Sigmoid colon (tissue), 3 donors: ENCODE data around the gene ATF6B.

Source experiments
- CTCF ChIP-seq, 4 experiments: fragments of 450-650 bp in 3 of 4; fragments of 200-600 bp in 1 of 4; IDR thresholded peaks; one replicate each; pipeline ENCODE4 v1.5.1; 2016 to 2019; ENCODE audit warnings: antibody characterized with exemption in 4 of 4, mild to moderate bottlenecking in 3 of 4, moderate library complexity in 2 of 4
- POLR2A ChIP-seq, 2 donors: fragments of 450-650 bp; IDR thresholded peaks; one replicate each; pipeline ENCODE4 v1.6.1; 2016; ENCODE audit warnings: antibody characterized with exemption in 2 of 2, mild to moderate bottlenecking in 2 of 2, moderate library complexity in 2 of 2

- TF ChIP-seq POLR2A (IDR thresholded peaks at IDR 0.05), result no peak
- no peak for TF ChIP-seq CTCF (IDR thresholded peaks at IDR 0.05)
Observed at GRCh38 chr6:32083812-32084768, 44.0 kb downstream of the ATF6B start.
